AG04449 (cell line): ENCODE results near the gene EXTL1.

Experiments used
- CTCF ChIA-PET: fragments of 350-600 bp; formaldehyde crosslinking; extraction: SDS; loops from one replicate; lab custom pipeline; 2021; ENCODE audit warnings: antibody characterized with exemption; lab: Yijun Ruan, JAX
- POLR2A ChIA-PET: fragments of 400-600, 350-600 bp; formaldehyde crosslinking; extraction: SDS; loops from one replicate; lab custom pipeline; 2020; ENCODE audit warnings: antibody characterized with exemption, inconsistent platforms; lab: Yijun Ruan, JAX
- DNase-seq: peaks from one replicate; pipeline ENCODE4 v3.0.0-alpha.2; 2010; ENCODE audit warnings: low read depth, low spot score
- H3K4me3 ChIP-seq: 2 replicates; pipeline ENCODE4 v1.5.1; 2011; ENCODE audit warnings: low read depth, mild to moderate bottlenecking, control low read depth, low read length
- TF ChIP-seq, protein P1 (sequence below): IDR thresholded peaks from one replicate; pipeline ENCODE4 v1.5.1; 2011; ENCODE audit warnings: mild to moderate bottlenecking, moderate library complexity, low read length, control low read depth, inconsistent platforms; ENCODE audit not compliant: insufficient read depth; ENCODE audit errors: missing control alignments

Gene EXTL1

DNA sequence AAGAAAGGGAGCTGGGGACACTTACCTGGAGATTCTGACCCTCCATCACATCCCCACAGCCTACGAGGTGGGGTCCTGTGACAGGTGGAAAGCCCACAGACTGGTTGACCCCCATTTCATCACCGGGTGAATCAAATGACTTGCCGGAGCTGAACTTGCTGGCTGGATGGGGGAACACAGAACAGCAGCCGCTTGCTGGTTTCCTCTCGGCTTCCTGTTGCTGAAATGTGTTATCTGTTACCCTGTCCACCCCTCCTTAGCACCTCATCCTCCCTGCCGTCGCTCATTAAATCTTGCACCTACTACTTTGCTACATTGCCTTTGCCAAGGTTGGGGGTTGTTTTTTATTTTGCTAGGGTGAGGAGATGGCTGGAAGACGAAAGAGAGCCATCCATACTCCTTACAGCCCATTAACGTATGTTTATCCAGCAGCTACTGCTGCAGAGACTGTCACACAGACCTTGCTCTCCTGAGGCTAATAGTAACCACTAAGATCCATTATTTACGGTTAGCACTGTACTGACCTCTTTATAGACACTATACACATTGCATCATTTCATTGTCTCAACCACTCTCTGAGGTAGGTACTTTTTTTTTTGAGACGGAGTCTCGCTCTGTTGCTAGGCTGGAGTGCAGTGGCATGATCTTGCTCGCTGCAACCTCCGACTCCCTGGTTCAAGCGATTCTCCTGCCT lies 30.7 kb upstream of the EXTL1 start:
- ChIA-PET POLR2A (no interaction called here), CTCF (interaction anchor here (0.8 to 1.3 kb wide), 4 partner anchors 8 to 95 kb away, joined by 3 to 16 read pairs (median 4); no protein-coding TSS in a partner anchor)
- H3K4me3 ChIP-seq: no peak overlapping the region
- TF ChIP-seq, protein P1, sequence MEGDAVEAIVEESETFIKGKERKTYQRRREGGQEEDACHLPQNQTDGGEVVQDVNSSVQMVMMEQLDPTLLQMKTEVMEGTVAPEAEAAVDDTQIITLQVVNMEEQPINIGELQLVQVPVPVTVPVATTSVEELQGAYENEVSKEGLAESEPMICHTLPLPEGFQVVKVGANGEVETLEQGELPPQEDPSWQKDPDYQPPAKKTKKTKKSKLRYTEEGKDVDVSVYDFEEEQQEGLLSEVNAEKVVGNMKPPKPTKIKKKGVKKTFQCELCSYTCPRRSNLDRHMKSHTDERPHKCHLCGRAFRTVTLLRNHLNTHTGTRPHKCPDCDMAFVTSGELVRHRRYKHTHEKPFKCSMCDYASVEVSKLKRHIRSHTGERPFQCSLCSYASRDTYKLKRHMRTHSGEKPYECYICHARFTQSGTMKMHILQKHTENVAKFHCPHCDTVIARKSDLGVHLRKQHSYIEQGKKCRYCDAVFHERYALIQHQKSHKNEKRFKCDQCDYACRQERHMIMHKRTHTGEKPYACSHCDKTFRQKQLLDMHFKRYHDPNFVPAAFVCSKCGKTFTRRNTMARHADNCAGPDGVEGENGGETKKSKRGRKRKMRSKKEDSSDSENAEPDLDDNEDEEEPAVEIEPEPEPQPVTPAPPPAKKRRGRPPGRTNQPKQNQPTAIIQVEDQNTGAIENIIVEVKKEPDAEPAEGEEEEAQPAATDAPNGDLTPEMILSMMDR: no peak
- DNase-seq: no peak

DNA sequence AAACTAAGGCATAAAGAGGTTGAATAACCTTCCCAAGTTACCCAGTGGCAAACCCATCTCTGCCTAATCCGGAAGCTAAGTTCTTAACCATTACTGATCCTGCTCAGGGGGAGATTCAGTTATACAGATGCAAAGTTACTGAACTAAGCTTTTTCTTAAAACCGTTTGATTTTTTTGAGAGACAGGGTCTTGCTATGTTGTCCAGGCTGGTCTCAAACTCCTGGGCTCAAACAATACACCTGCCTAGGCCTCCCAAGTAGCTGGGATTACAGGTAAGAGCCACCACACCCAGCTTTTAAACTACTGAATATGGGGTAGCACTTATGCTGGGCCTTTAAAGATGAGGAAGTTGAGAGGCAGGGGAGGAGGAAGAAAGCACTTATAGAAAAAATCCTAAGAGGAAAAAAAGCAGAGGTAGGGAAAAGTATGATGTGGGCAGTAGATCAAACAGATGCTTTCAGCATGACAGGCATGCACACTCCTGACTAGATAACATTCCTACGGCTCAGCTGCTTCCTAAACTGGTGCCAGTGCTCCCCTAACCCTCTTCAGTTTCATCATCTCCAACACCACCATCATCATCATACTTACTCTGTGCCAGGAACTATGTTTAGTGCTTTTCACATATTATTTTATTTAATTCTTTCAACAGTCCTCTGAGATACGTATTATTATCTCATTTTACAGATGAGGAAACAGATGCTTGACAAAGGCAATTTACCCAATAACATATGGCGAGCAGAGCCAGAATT lies 29.5 kb upstream of the EXTL1 start:
- no peak overlapping the region for H3K4me3 ChIP-seq
- ChIA-PET CTCF (interaction anchor here (1.3 kb wide), 1 partner anchor 96 kb away, joined by 16 read pairs; no protein-coding TSS in a partner anchor), POLR2A (no interaction called here)
- DNase-seq: no peak
- TF ChIP-seq, protein P1: no peak

DNA sequence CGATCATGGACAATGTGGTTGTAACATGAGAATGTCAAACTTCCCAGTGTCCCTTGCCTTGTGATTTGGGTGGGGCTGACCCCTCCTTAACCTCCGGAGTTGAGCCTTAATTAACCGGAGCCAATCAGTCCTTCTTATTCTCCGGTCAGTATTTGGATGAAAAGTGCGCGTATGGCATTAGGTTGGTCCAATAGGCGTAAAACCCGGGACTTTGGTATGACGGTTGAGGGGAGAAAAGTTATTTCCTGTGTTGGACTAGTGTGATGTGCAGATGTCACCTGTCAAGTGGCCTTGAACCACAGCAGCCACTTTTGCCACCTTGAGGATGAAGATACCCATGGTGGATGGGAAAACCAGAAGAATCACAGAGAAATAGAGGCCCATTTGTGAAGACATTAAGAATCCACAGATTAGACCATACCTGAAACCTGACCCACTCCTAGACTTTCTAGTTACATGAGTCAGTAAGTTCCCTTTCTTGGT lies 28.8 kb upstream of the EXTL1 start:
- no peak for DNase-seq
- POLR2A ChIA-PET: no interaction called here
- CTCF ChIA-PET: interaction anchor here (1.0 to 12.5 kb wide), 2 partner anchors 11 to 94 kb away, joined by 4 to 609 read pairs; partner anchors contain the start of gene STMN1

DNA sequence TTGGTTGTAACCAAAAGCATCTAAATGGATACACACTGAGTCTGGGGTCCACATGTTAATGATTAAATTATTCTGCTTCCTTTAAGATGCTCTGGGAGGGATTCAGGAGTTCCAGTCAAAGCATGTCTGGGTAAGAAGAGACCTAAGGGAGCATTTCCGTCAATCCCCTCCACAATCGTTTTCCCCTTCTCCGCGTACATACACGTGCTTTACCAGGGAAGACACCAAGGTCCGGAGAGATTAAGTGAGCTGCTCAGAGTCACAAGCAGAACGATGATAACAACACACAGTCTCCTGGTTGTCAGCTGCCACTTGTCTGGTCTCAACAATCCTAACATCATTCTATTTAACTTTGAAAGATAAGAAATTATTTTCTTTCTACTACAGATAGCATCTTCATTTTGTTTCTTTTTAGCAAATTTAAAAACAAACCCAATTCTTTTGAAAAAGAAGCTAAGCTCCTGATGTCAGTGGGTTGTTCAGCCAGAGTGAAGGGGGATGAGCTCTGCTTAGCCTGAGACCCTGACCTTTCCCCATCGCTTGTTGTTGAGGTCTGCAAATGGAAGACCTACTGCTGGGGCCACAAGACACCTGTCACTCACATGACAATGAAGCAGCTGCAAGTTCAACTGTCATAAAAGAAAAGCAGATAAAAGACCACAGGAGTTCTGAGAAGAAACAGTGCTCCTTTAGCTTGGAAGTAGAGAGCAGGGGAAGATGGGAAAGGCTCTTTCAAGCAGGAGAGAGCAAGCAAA lies 28.2 kb upstream of the EXTL1 start:
- DNase-seq: no peak
- ChIA-PET POLR2A (no interaction called here), CTCF (interaction anchor here (0.5 to 12.5 kb wide), 4 partner anchors 10 to 119 kb away, joined by 3 to 609 read pairs (median 4); partner anchors contain the start of gene STMN1)
- TF ChIP-seq, protein P1: no peak
- H3K4me3 ChIP-seq: no peak overlapping the region

More for the DNA sequence above, 28.8 kb upstream of the EXTL1 start:
- no peak overlapping the region for H3K4me3 ChIP-seq
- TF ChIP-seq, protein P1: no peak

DNA sequence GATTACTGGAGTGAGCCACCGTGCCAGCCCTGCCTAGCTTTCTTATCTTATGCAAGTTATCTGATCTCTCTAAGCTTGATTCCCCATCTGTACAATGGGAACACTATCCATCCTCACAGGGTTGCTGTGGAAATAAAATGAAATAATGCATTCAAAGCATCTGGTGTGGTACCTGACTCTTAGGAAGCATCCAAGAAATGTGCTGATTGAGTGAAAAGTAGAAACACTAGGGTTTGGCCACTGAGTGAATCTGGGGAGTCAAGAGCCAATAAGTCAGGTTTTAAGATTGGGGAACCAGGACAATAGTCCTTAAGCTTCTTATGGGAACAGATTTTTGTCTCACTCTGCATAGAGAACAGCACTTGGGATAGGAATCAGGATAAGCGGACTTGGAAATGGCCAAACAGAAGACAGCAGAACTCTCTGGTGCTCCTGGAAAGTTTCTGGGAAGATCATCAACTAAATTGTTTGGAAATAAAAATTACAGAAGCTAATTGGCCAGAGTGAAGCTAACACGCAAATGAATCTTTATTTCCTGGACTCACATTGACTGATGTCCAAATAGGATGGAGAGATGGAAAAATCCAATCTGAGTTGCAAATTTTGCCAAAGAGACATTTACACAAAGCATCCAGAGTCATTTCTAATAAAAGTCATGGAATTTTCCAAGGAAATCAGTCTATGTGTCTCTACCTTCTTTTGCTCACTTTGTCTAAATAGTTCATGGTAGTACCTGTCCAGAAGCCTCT lies 27.0 kb upstream of the EXTL1 start:
- H3K4me3 ChIP-seq: no peak overlapping the region
- POLR2A ChIA-PET: no interaction called here
- DNase-seq: no peak
- CTCF ChIA-PET: interaction anchor here (0.9 to 12.5 kb wide), 5 partner anchors 11 to 119 kb away, joined by 3 to 609 read pairs (median 3); partner anchors contain the start of genes PAQR7 and STMN1
- TF ChIP-seq, protein P1: no peak
